ENCODE data around the gene LRPAP1.

- no peak for TF ChIP-seq CTCF (IDR thresholded peaks at IDR 0.05; ENCODE audit: low read depth, low read length)
- no peak for TF ChIP-seq MAX (IDR thresholded peaks at IDR 0.05; ENCODE audit: low read depth, low read length)
- no peak for TF ChIP-seq POLR2A (IDR thresholded peaks at IDR 0.05; ENCODE audit: extremely low read depth, insufficient read length)
- no peak for TF ChIP-seq MYC (IDR thresholded peaks at IDR 0.05; ENCODE audit: low read depth, low read length)
Measured at GRCh38 chr4:3516836-3517730, 15.1 kb downstream of the LRPAP1 start.

Measured in NB4 (cell line).